ENCODE data around the gene GSN. TPM values are rescaled to one million over a fixed set of nuclear protein-coding genes. Genes with fewer than 3 reads are reported as not detected.

The GSN gene
- total and polyA plus RNA-seq, 10 of the 15 experiments (the other 5 are each of a cell fraction or from before 2014, with no cell fraction given): 0.66 to 9.2 (median 6.2) TPM

- H3K79me2 ChIP-seq (ENCODE audit: control insufficient read depth, insufficient read depth, low read length): no peaks in the 10 kb centered on the region
- FAIRE-seq: no peak
- no peaks in the 10 kb centered on the region for H4K20me1 ChIP-seq (ENCODE audit: control insufficient read depth, insufficient read depth)
- H3K36me3 ChIP-seq (ENCODE audit: control insufficient read depth in 2 of 2, insufficient read depth in 2 of 2, low read length in 1 of 2): no peaks in the 10 kb centered on the region
- no peak overlapping the region for H3K4me2 ChIP-seq (ENCODE audit: control insufficient read depth, insufficient read depth)
- no peaks in the 10 kb centered on the region; the same call in 2 of the 3 replicates for H3K9me3 ChIP-seq (replicated peaks; ENCODE audit: control insufficient read depth, insufficient read depth, low read length)
- DNase-seq (ENCODE audit: low read depth, low spot score): no peak
- no peak overlapping the region for H3K27ac ChIP-seq (ENCODE audit: control insufficient read depth, insufficient read depth)
- WGBS (ENCODE audit: insufficient coverage, insufficient replicate concordance, low lambda C conversion rate, missing lambda C conversion rate): 86% methylated on average over 5 of the region's 5 CpGs
- no peak overlapping the region for H3K9ac ChIP-seq (ENCODE audit: control insufficient read depth, insufficient read depth, low read length)
- POLR2A ChIA-PET: interaction anchor here (1.0 kb wide), 1 partner anchor 18 kb away, joined by 3 read pairs; no protein-coding TSS in a partner anchor
- RAD21 ChIA-PET (ENCODE audit: unreplicated experiment): no interaction called here
- H3K27me3 ChIP-seq (replicated peaks in 1 of 2; ENCODE audit: control insufficient read depth in 2 of 2, insufficient read depth in 2 of 2, low read length in 1 of 2): no peaks in the 10 kb centered on the region
- ATAC-seq: no peak
- in situ Hi-C loops (cut with MboI) (no loop called here), intact Hi-C loops (cut with micrococcal nuclease; ENCODE audit: unreplicated experiment) (no loop called here)
- H2AFZ ChIP-seq (ENCODE audit: control insufficient read depth, low read depth, low read length): no peak overlapping the region
- TSS peak; percentile 31 for BruUV-seq (replicated peaks)
- no peak overlapping the region for H3K4me3 ChIP-seq
- H3K4me1 ChIP-seq (ENCODE audit: control insufficient read depth, insufficient read depth, low read length): peaks cover 9% of the 10 kb centered on the region
- CTCF ChIA-PET: interaction anchor here (0.6 kb wide), 1 partner anchor 31 kb away, joined by 5 read pairs; no protein-coding TSS in a partner anchor
- SMC1A ChIA-PET (ENCODE audit: uncharacterized antibody, unreplicated experiment): interaction anchor here (0.7 to 1.6 kb wide), 2 partner anchors 34 to 831 kb away, joined by 3 read pairs; no protein-coding TSS in a partner anchor
- TF ChIP-seq SMAD5 (IDR thresholded peaks at IDR 0.05; ENCODE audit: low read depth) (no peak), BCL3 (IDR thresholded peaks at IDR 0.05; ENCODE audit: borderline replicate concordance, insufficient read depth, low read depth, low read length, poor library complexity, severe bottlenecking) (no peak), NFYB (IDR thresholded peaks at IDR 0.05; ENCODE audit: insufficient read depth, low read depth, low read length) (no peak), NR2F1 (conservative IDR thresholded peaks at IDR 0.05) (no peak), PRDM15 (CRISPR knock-in tag; IDR thresholded peaks at IDR 0.05) (no peak), RUNX3 (IDR thresholded peaks at IDR 0.05; ENCODE audit: low read length) (no peak), ZNF274 (IDR thresholded peaks at IDR 0.05; ENCODE audit: insufficient read depth, insufficient read length) (no peak), TCF12 (IDR thresholded peaks at IDR 0.05; ENCODE audit: low read depth, low read length) (no peak), FOS (IDR thresholded peaks at IDR 0.05; ENCODE audit: borderline replicate concordance, extremely low read depth, insufficient read length) (no peak), ZNF592 (IDR thresholded peaks at IDR 0.05) (no peak), NBN (IDR thresholded peaks at IDR 0.05) (no peak), MYC (IDR thresholded peaks at IDR 0.05; ENCODE audit: insufficient read depth, insufficient read length, insufficient replicate concordance, low read length, severe bottlenecking) (no peak), NFYA (IDR thresholded peaks at IDR 0.05; ENCODE audit: borderline replicate concordance, low read depth, low read length) (no peak), YY1 (IDR thresholded peaks at IDR 0.05; ENCODE audit: low read depth, low read length) (no peak)
These were observed 15.7 kb upstream of the GSN start for GRCh38 chr9:121252104-121252851.
